GM12874 (cell line): ENCODE results near the gene ATP8B3.

Experiments
- TF ChIP-seq, protein P1 (sequence below): IDR thresholded peaks from 2 replicates; pipeline ENCODE4 v1.5.1; 2011; ENCODE audit warnings: low read depth, mild to moderate bottlenecking, control low read depth, low read length, moderate library complexity; ENCODE audit not compliant: insufficient read depth

The ATP8B3 gene

GRCh38 chr19:1857648-1858326 lies 45.7 kb upstream of the ATP8B3 start:
- TF ChIP-seq, protein P1, sequence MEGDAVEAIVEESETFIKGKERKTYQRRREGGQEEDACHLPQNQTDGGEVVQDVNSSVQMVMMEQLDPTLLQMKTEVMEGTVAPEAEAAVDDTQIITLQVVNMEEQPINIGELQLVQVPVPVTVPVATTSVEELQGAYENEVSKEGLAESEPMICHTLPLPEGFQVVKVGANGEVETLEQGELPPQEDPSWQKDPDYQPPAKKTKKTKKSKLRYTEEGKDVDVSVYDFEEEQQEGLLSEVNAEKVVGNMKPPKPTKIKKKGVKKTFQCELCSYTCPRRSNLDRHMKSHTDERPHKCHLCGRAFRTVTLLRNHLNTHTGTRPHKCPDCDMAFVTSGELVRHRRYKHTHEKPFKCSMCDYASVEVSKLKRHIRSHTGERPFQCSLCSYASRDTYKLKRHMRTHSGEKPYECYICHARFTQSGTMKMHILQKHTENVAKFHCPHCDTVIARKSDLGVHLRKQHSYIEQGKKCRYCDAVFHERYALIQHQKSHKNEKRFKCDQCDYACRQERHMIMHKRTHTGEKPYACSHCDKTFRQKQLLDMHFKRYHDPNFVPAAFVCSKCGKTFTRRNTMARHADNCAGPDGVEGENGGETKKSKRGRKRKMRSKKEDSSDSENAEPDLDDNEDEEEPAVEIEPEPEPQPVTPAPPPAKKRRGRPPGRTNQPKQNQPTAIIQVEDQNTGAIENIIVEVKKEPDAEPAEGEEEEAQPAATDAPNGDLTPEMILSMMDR = no peak

DNA sequence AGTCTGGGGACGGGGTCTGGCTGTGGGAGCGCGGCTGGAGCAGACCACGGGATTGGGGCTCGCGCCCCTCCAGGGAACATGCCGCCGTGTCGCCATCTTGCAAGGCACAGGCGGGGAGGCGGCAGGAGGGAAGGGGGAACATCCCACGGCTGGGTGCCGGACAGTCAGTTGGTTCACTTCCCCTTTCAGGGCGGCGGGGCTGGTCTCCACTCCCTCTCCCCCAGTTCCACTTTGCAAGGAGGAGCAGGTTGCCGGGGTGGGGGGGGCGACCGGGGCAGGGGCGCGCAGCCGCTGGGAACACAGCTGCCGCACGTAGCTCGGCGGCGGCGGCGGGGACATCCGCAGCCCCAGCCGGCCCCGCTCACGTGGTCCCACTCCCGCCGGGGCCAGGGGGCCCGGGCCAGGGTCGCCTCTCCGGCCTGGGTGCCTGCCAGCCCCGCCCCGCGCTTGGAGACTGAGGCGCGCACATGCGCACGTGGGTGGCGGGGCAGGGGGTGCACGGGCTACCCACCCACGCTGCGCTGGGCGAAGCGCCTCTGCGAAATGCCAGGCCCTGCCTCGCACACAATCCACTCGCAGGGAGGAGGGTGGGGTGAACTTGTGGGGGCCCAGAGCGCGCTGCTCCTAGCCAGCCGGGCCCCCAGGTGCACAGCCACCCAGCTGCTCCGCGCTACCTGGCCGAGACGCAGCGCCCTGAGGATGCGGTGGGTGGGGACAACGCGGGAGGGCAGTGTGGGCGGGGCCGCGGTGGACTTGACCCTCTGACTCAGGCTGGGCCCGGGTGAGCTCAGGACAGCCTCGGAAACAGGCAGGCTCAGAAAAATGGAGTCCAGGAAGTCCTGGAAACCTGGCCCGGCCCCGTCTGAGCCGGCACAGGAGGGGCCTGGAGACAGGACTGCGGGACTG lies 44.9 kb upstream of the ATP8B3 start:
- TF ChIP-seq, protein P1 = no peak

GRCh38 chr19:1856345-1856697 lies 44.2 kb upstream of the ATP8B3 start:
- TF ChIP-seq, protein P1 = no peak

DNA sequence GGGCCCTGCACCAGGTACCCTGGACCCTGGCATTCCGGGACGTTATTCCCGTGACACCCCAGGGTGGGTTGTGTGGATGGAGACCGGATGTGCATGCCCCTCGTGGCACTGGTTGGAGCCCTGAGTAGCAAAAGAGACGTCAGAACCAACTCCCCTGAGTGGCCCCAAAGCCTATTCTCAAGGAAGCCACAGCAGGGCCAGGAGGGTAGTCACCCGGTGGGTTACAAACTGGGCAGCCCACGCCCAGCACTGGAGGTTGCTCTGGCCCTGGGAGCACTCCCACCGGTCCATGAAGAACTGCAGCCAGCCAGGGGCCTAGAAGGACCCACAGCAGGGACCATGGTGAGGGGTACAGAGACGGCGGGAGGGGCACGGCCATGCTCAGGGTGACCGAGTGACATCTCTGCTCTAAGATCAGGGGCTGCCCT lies 43.8 kb upstream of the ATP8B3 start:
- TF ChIP-seq, protein P1 = no peak

GRCh38 chr19:1855040-1855827 lies 43.2 kb upstream of the ATP8B3 start:
- TF ChIP-seq, protein P1 = no peak

DNA sequence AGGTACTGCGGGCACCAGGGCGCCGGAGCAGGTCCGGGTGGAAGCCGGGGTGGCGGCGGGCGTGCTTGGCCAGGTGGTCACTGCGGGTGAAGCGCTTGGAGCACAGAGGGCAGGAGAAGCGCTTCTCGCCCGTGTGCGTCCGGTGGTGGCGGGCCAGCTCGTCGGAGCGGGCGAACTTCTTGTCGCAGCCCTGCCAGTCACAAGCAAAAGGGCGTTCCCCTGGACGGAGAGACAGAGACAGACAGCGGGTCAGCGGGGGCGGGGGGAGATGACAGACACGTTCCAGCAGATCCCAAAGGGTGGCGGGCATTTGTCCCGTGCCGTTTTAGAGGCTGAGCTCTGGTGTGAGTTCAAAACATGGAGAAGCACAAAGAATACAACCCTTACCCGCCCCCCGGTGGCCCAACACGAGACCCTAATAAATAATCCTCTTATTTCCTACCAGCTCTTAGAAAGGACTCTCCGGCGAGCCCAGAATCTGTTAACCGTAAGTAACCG lies 42.5 kb upstream of the ATP8B3 start:
- TF ChIP-seq, protein P1 = no peak
